Muscle layer of duodenum (tissue), 2 donors: Measurements from ENCODE around the gene ASB3.

ENCODE experiments used
- H3K27ac ChIP-seq: one replicate; pipeline ENCODE4 v1.7.0; 2013; ENCODE audit warnings: mild to moderate bottlenecking, low read length
- H3K27me3 ChIP-seq: one replicate; pipeline ENCODE4 v1.7.0; 2013; ENCODE audit warnings: low read depth, mild to moderate bottlenecking, control low read depth, low read length
- H3K36me3 ChIP-seq, 2 donors: one replicate each; pipeline ENCODE4 v1.7.0; 2013; ENCODE audit warnings: low read length in 2 of 2, control low read depth in 1 of 2, mild to moderate bottlenecking in 1 of 2; ENCODE audit not compliant: insufficient read depth in 2 of 2, control insufficient read depth in 1 of 2
- H3K4me1 ChIP-seq, 2 donors: one replicate each; pipeline ENCODE4 v1.7.0; 2013; ENCODE audit warnings: low read length in 2 of 2, mild to moderate bottlenecking in 2 of 2, control low read depth in 1 of 2, moderate library complexity in 1 of 2; ENCODE audit not compliant: insufficient read depth in 2 of 2, control insufficient read depth in 1 of 2
- H3K4me3 ChIP-seq, 2 donors: one replicate each; pipeline ENCODE4 v1.7.0; 2013; ENCODE audit warnings: low read length in 2 of 2, low read depth in 1 of 2, mild to moderate bottlenecking in 1 of 2
- H3K9me3 ChIP-seq, 2 donors: one replicate each; pipeline ENCODE4 v1.7.0; 2013; ENCODE audit warnings: low read length in 2 of 2, control low read depth in 1 of 2, mild to moderate bottlenecking in 1 of 2; ENCODE audit not compliant: control insufficient read depth in 1 of 2
- donor health status: healthy.

The ASB3 gene

GRCh38 chr2:53622141-53622540, 164.6 kb downstream of the ASB3 start:
- H3K4me1 ChIP-seq = no peaks in the 10 kb centered on the region
- H3K27me3 ChIP-seq = no peaks in the 10 kb centered on the region
- no peak overlapping the region for H3K4me3 ChIP-seq
- H3K9me3 ChIP-seq = no peaks in the 10 kb centered on the region
- no peak overlapping the region for H3K27ac ChIP-seq
- no peaks in the 10 kb centered on the region for H3K36me3 ChIP-seq

- Histone ChIP-seq H3K9me3 (no peaks in the 10 kb centered on the region), H3K27ac (no peak overlapping the region), H3K27me3 (no peaks in the 10 kb centered on the region), H3K4me3 (no peak overlapping the region), H3K4me1 (no peaks in the 10 kb centered on the region), H3K36me3 (no peaks in the 10 kb centered on the region)
These were observed 165.8 kb downstream of the ASB3 start for GRCh38 chr2:53620981-53621380.
